HEK293 (cell line): Measurements from ENCODE around the gene COPG2.

Experiments
- KLF1 ChIP-seq: fragments of 450-650 bp; formaldehyde crosslinking; IDR thresholded peaks from 2 replicates; pipeline ENCODE4 v1.5.1; 2016; ENCODE audit warnings: missing biosample characterization, missing genetic modification characterization
- WT1 ChIP-seq: fragments of 450-650 bp; formaldehyde crosslinking; IDR thresholded peaks from 2 replicates; pipeline ENCODE4 v1.5.1; 2016; ENCODE audit warnings: missing biosample characterization, missing genetic modification characterization
- YY2 ChIP-seq: fragments of 450-650 bp; formaldehyde crosslinking; IDR thresholded peaks from 2 replicates; pipeline ENCODE4 v1.5.1; 2016; ENCODE audit warnings: missing biosample characterization, missing genetic modification characterization
- ZFP37 ChIP-seq: fragments of 450-650 bp; formaldehyde crosslinking; IDR thresholded peaks from 2 replicates; pipeline ENCODE4 v1.5.1; 2016; ENCODE audit warnings: missing biosample characterization, missing genetic modification characterization
- ZNF626 ChIP-seq: fragments of 450-650 bp; sonication (Bioruptor Pico); formaldehyde crosslinking; IDR thresholded peaks from 2 replicates; pipeline ENCODE4 v1.5.1; 2018; ENCODE audit warnings: missing biosample characterization, missing genetic modification characterization, inconsistent platforms
- ZNF701 ChIP-seq: fragments of 450-650 bp; formaldehyde crosslinking; IDR thresholded peaks from 2 replicates; pipeline ENCODE4 v1.5.1; 2016; ENCODE audit warnings: missing biosample characterization, missing genetic modification characterization
- ZNF76 ChIP-seq: fragments of 450-650 bp; formaldehyde crosslinking; IDR thresholded peaks from 2 replicates; pipeline ENCODE4; 2016; ENCODE audit warnings: low read depth, missing biosample characterization, missing genetic modification characterization, borderline replicate concordance
- ZNF768 ChIP-seq: fragments of 450-650 bp; formaldehyde crosslinking; IDR thresholded peaks from 2 replicates; pipeline ENCODE4 v1.5.1; 2018; ENCODE audit warnings: missing biosample characterization, mild to moderate bottlenecking, missing genetic modification characterization
- ZNF776 ChIP-seq: fragments of 450-650 bp; formaldehyde crosslinking; IDR thresholded peaks from 2 replicates; pipeline ENCODE4 v1.5.0; 2017; ENCODE audit warnings: missing biosample characterization, missing genetic modification characterization, borderline replicate concordance
- TF ChIP-seq, protein P1 (sequence below): fragments of 450-650 bp; formaldehyde crosslinking; IDR thresholded peaks from 2 replicates; pipeline ENCODE4 v1.5.1; 2016; ENCODE audit warnings: missing biosample characterization, missing genetic modification characterization

DNA sequence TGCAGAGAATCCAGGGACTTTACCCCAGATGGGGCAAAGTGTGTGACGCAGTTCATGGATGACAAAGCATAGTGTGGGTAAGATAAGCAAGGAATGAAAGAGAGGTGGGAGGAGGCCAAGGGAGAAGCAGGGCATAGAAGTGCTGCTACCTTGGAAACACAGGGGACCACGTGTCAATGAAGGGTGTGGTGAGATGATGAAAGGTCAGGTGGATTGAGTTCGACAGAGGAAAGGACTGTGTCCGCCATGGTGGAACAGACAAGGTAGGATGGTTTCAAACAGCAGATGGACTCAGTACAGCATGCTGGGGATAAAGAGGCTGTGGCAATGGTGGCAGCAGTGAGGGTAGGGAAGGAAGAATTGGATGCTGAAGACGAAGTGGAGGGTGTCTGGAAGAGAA, 143.9 kb downstream of the COPG2 start:
- TF ChIP-seq YY2 (tag by site-specific recombination) (no peak), KLF1 (tag by site-specific recombination) (no peak), ZNF701 (tag by site-specific recombination) (no peak), ZNF626 (tag by site-specific recombination) (no peak), ZNF768 (tag by site-specific recombination) (no peak), ZNF776 (tag by site-specific recombination) (no peak), ZFP37 (tag by site-specific recombination) (no peak), WT1 (tag by site-specific recombination) (no peak), ZNF76 (tag by site-specific recombination) (no peak)
- TF ChIP-seq, protein P1, sequence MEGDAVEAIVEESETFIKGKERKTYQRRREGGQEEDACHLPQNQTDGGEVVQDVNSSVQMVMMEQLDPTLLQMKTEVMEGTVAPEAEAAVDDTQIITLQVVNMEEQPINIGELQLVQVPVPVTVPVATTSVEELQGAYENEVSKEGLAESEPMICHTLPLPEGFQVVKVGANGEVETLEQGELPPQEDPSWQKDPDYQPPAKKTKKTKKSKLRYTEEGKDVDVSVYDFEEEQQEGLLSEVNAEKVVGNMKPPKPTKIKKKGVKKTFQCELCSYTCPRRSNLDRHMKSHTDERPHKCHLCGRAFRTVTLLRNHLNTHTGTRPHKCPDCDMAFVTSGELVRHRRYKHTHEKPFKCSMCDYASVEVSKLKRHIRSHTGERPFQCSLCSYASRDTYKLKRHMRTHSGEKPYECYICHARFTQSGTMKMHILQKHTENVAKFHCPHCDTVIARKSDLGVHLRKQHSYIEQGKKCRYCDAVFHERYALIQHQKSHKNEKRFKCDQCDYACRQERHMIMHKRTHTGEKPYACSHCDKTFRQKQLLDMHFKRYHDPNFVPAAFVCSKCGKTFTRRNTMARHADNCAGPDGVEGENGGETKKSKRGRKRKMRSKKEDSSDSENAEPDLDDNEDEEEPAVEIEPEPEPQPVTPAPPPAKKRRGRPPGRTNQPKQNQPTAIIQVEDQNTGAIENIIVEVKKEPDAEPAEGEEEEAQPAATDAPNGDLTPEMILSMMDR (tag by site-specific recombination): no peak
